HG03159 (cell line): ENCODE results near the gene HAVCR2.
"Not testable (repeated sequence)": the region's sequence is repeated elsewhere in the genome, so short reads cannot be mapped to it uniquely, and the experiment has no call there.

Experiments used
- ATAC-seq: cut with Tn5 transposase; IDR thresholded peaks from one replicate; pipeline ENCODE4 v1.9.1; 2021; ENCODE audit warnings: mild to moderate bottlenecking, moderate library complexity; ENCODE audit not compliant: unreplicated experiment

The HAVCR2 gene

GRCh38 chr5:157047898-157048297, 60.9 kb downstream of the HAVCR2 start:
- ATAC-seq, result no peak

GRCh38 chr5:157047016-157047415, 61.8 kb downstream of the HAVCR2 start:
- not testable (repeated sequence) for ATAC-seq

GRCh38 chr5:157046041-157046440, 62.8 kb downstream of the HAVCR2 start:
- no peak for ATAC-seq

GRCh38 chr5:157045601-157046000, 63.2 kb downstream of the HAVCR2 start:
- ATAC-seq, result no peak

- no peak for ATAC-seq
These were observed 70.2 kb downstream of the HAVCR2 start for GRCh38 chr5:157038568-157039187.
